Measurements from ENCODE around the gene DCC.

The DCC gene

GRCh38 chr18:52489396-52490306 lies 149.7 kb downstream of the DCC start:
- TF ChIP-seq CTCF (conservative IDR thresholded peaks at IDR 0.05): no peak
- no peak overlapping the region for H3K27ac ChIP-seq

GRCh38 chr18:52496426-52496825 lies 156.4 kb downstream of the DCC start:
- no peak overlapping the region for H3K27ac ChIP-seq
- no peak for TF ChIP-seq CTCF (conservative IDR thresholded peaks at IDR 0.05)

GRCh38 chr18:52499016-52499415 lies 159.0 kb downstream of the DCC start:
- H3K27ac ChIP-seq: no peak overlapping the region
- TF ChIP-seq CTCF (conservative IDR thresholded peaks at IDR 0.05): no peak

GRCh38 chr18:52499644-52500043 lies 159.6 kb downstream of the DCC start:
- H3K27ac ChIP-seq: no peak overlapping the region
- no peak for TF ChIP-seq CTCF (conservative IDR thresholded peaks at IDR 0.05)

GRCh38 chr18:52504589-52504988 lies 164.6 kb downstream of the DCC start:
- TF ChIP-seq CTCF (conservative IDR thresholded peaks at IDR 0.05): no peak
- no peak overlapping the region for H3K27ac ChIP-seq

GRCh38 chr18:52510139-52510538 lies 170.1 kb downstream of the DCC start:
- no peak overlapping the region for H3K27ac ChIP-seq
- no peak for TF ChIP-seq CTCF (conservative IDR thresholded peaks at IDR 0.05)

GRCh38 chr18:52518086-52518485 lies 178.1 kb downstream of the DCC start:
- no peak overlapping the region for H3K27ac ChIP-seq
- TF ChIP-seq CTCF (conservative IDR thresholded peaks at IDR 0.05): no peak
